PFSK-1 (cell line): ENCODE measurements around the gene DDX10.

ENCODE experiments used
- FOXP2 ChIP-seq: optimal IDR thresholded peaks from 2 replicates; pipeline ENCODE3; 2011; ENCODE audit warnings: borderline replicate concordance, control low read depth, inconsistent platforms; ENCODE audit not compliant: insufficient read depth; ENCODE audit errors: extremely low read length, extremely low read depth
- REST ChIP-seq, 2 experiments: IDR thresholded peaks; 2 replicates each; pipeline versions ENCODE4 v1.6.1 to v1.8.0; 2011 to 2012; ENCODE audit warnings: low read depth in 2 of 2, low read length in 2 of 2, control low read depth in 1 of 2, inconsistent platforms in 1 of 2, mild to moderate bottlenecking in 1 of 2, moderate library complexity in 1 of 2; ENCODE audit not compliant: insufficient read depth in 1 of 2
- TAF1 ChIP-seq: IDR thresholded peaks from 2 replicates; pipeline ENCODE4 v1.6.1; 2012; ENCODE audit warnings: low read length, control low read depth, borderline replicate concordance; ENCODE audit not compliant: insufficient read depth

GRCh38 chr11:108938604-108939003, 273.7 kb downstream of the DDX10 start:
- TF ChIP-seq REST (IDR thresholded peaks at IDR 0.05; ENCODE audit: insufficient read depth in 1 of 2, low read depth in 2 of 2, low read length in 2 of 2): no peak
- no peak for TF ChIP-seq FOXP2
- no peak for TF ChIP-seq TAF1
